ENCODE measurements around the gene FBXO42.

The FBXO42 gene

GRCh38 chr1:16242556-16243214, 109.6 kb downstream of the FBXO42 start:
- ATAC-seq (replicated peaks) (no peak), DNase-seq (no peak)
- Mint-ChIP-seq H3K4me3 (no peak overlapping the region), H3K9me3 (no peaks in the 10 kb centered on the region), H3K36me3 (peaks cover 8 to 15% of the 10 kb centered on the region in 2 donors), H3K27ac (peak overlapping the region; percentile 62), H3K4me1 (peaks cover 3 to 8% of the 10 kb centered on the region in 2 donors), H3K27me3 (no peaks in the 10 kb centered on the region)

- H3K4me1 Mint-ChIP-seq: peaks cover 6 to 19% of the 10 kb centered on the region in 2 donors
- no peaks in the 10 kb centered on the region for H3K9me3 Mint-ChIP-seq
- H3K36me3 Mint-ChIP-seq: peaks cover 2 to 4% of the 10 kb centered on the region in 2 donors
- DNase-seq (no peak), ATAC-seq (replicated peaks) (no peak)
- no peak overlapping the region for H3K27ac Mint-ChIP-seq
- H3K4me3 Mint-ChIP-seq: no peak overlapping the region
- H3K27me3 Mint-ChIP-seq: no peaks in the 10 kb centered on the region
Measured at GRCh38 chr1:16241221-16241708, 111.0 kb downstream of the FBXO42 start.

- DNase-seq (no peak), ATAC-seq (replicated peaks) (no peak)
- Mint-ChIP-seq H3K27ac (peak overlapping the region; percentile 25), H3K36me3 (no peaks in the 10 kb centered on the region), H3K27me3 (no peaks in the 10 kb centered on the region), H3K9me3 (no peaks in the 10 kb centered on the region), H3K4me1 (peaks cover 11 to 29% of the 10 kb centered on the region in 2 donors), H3K4me3 (no peak overlapping the region)
Measured at GRCh38 chr1:16239972-16240491, 112.2 kb downstream of the FBXO42 start.

GRCh38 chr1:16237343-16237830, 114.9 kb downstream of the FBXO42 start:
- peaks cover 11 to 25% of the 10 kb centered on the region in 2 donors for H3K4me1 Mint-ChIP-seq
- peak overlapping the region; percentile 92 to 97 for H3K4me3 Mint-ChIP-seq
- no peaks in the 10 kb centered on the region for H3K27me3 Mint-ChIP-seq
- no peak for ATAC-seq (replicated peaks)
- DNase-seq: no peak
- H3K27ac Mint-ChIP-seq: peak overlapping the region; percentile 97
- peaks cover 6 to 9% of the 10 kb centered on the region in 2 donors for H3K36me3 Mint-ChIP-seq
- no peaks in the 10 kb centered on the region for H3K9me3 Mint-ChIP-seq

GRCh38 chr1:16236511-16237342, 115.6 kb downstream of the FBXO42 start, which contains the start of gene CPLANE2:
Gene CPLANE2 (minus strand): TSS chr1:16237183. CDS start chr1:16236742, 441 bp downstream.
- Mint-ChIP-seq H3K36me3 (peaks cover 8 to 12% of the 10 kb centered on the region in 2 donors), H3K9me3 (no peaks in the 10 kb centered on the region), H3K4me1 (peaks cover 11 to 25% of the 10 kb centered on the region in 2 donors), H3K4me3 (peak within 1 kb of the TSS; percentile 92 to 97), H3K27me3 (no peaks in the 10 kb centered on the region), H3K27ac (peak within 1 kb of the TSS; percentile 97)
- peak; percentile 95 for DNase-seq
- peak; percentile 87 to 88 for ATAC-seq (replicated peaks)

- peak; percentile 84 to 87 for ATAC-seq (replicated peaks)
- H3K27me3 Mint-ChIP-seq: no peaks in the 10 kb centered on the region
- no peaks in the 10 kb centered on the region for H3K9me3 Mint-ChIP-seq
- DNase-seq: no peak
- peak overlapping the region; percentile 92 to 97 for H3K4me3 Mint-ChIP-seq
- H3K36me3 Mint-ChIP-seq: peaks cover 8 to 12% of the 10 kb centered on the region in 2 donors
- H3K27ac Mint-ChIP-seq: peak overlapping the region; percentile 97
- H3K4me1 Mint-ChIP-seq: peaks cover 11 to 25% of the 10 kb centered on the region in 2 donors
Measured at GRCh38 chr1:16235944-16236510, 116.3 kb downstream of the FBXO42 start.

GRCh38 chr1:16235347-16235746, 116.9 kb downstream of the FBXO42 start:
- peaks cover 11 to 25% of the 10 kb centered on the region in 2 donors for H3K4me1 Mint-ChIP-seq
- H3K27me3 Mint-ChIP-seq: no peaks in the 10 kb centered on the region
- H3K36me3 Mint-ChIP-seq: peaks cover 8 to 12% of the 10 kb centered on the region in 2 donors
- no peak overlapping the region for H3K27ac Mint-ChIP-seq
- no peak for DNase-seq
- ATAC-seq (replicated peaks): no peak
- no peaks in the 10 kb centered on the region for H3K9me3 Mint-ChIP-seq
- no peak overlapping the region for H3K4me3 Mint-ChIP-seq

GRCh38 chr1:16233431-16233830, 118.8 kb downstream of the FBXO42 start:
- ATAC-seq (replicated peaks) (no peak), DNase-seq (no peak)
- Mint-ChIP-seq H3K9me3 (no peaks in the 10 kb centered on the region), H3K4me1 (peaks cover 11 to 29% of the 10 kb centered on the region in 2 donors), H3K36me3 (peaks cover 8 to 12% of the 10 kb centered on the region in 2 donors), H3K4me3 (no peak overlapping the region), H3K27ac (no peak overlapping the region), H3K27me3 (peaks cover 5 to 11% of the 10 kb centered on the region in 2 donors)

- no peaks in the 10 kb centered on the region for H3K9me3 Mint-ChIP-seq
- peaks cover 15 to 22% of the 10 kb centered on the region in 2 donors for H3K27me3 Mint-ChIP-seq
- no peak overlapping the region for H3K27ac Mint-ChIP-seq
- H3K4me1 Mint-ChIP-seq: peaks cover 16 to 35% of the 10 kb centered on the region in 2 donors
- peaks cover 11 to 15% of the 10 kb centered on the region in 2 donors for H3K36me3 Mint-ChIP-seq
- ATAC-seq (replicated peaks) (no peak), DNase-seq (no peak)
- H3K4me3 Mint-ChIP-seq: no peak overlapping the region
Measured at GRCh38 chr1:16232316-16232710, 120.0 kb downstream of the FBXO42 start.

GRCh38 chr1:16231331-16232315, 120.7 kb downstream of the FBXO42 start:
- Mint-ChIP-seq H3K27ac (no peak overlapping the region), H3K36me3 (peaks cover 12 to 15% of the 10 kb centered on the region in 2 donors), H3K4me1 (peaks cover 11 to 31% of the 10 kb centered on the region in 2 donors), H3K4me3 (no peak overlapping the region), H3K9me3 (no peaks in the 10 kb centered on the region), H3K27me3 (peaks cover 18 to 27% of the 10 kb centered on the region in 2 donors)
- ATAC-seq (replicated peaks): no peak
- no peak for DNase-seq

GRCh38 chr1:16230744-16231143, 121.5 kb downstream of the FBXO42 start:
- Mint-ChIP-seq H3K36me3 (peaks cover 12 to 19% of the 10 kb centered on the region in 2 donors), H3K9me3 (no peaks in the 10 kb centered on the region), H3K27me3 (peaks cover 27 to 36% of the 10 kb centered on the region in 2 donors), H3K4me1 (peaks cover 7 to 23% of the 10 kb centered on the region in 2 donors), H3K27ac (no peak overlapping the region), H3K4me3 (no peak overlapping the region)
- DNase-seq: no peak
- ATAC-seq (replicated peaks): no peak

- DNase-seq (no peak), ATAC-seq (replicated peaks) (no peak)
- Mint-ChIP-seq H3K27me3 (peaks cover 27 to 41% of the 10 kb centered on the region in 2 donors), H3K4me1 (peaks cover 6 to 19% of the 10 kb centered on the region in 2 donors), H3K9me3 (no peaks in the 10 kb centered on the region), H3K27ac (no peak overlapping the region), H3K36me3 (peaks cover 12 to 19% of the 10 kb centered on the region in 2 donors), H3K4me3 (no peak overlapping the region)
Measured at GRCh38 chr1:16229976-16230740, 122.1 kb downstream of the FBXO42 start.
